ENCODE results near the gene IRF1.
A peak's percentile ranks its signal among the peaks of the same experiment; 100 is the strongest.

Gene IRF1

GRCh38 chr5:132500931-132501628, 10.5 kb upstream of the IRF1 start:
- DNase-seq: peak; percentile 56

GRCh38 chr5:132500244-132500930, 9.8 kb upstream of the IRF1 start:
- no peak for DNase-seq

GRCh38 chr5:132499440-132500243, 9.1 kb upstream of the IRF1 start:
- no peak for DNase-seq

GRCh38 chr5:132498686-132499271, 8.2 kb upstream of the IRF1 start:
- DNase-seq: no peak

GRCh38 chr5:132498152-132498551, 7.6 kb upstream of the IRF1 start:
- DNase-seq: no peak

GRCh38 chr5:132497488-132497997, 7.0 kb upstream of the IRF1 start:
- no peak for DNase-seq

GRCh38 chr5:132496631-132497487, 6.3 kb upstream of the IRF1 start:
- DNase-seq: peak; percentile 79

GRCh38 chr5:132496191-132496630, 5.6 kb upstream of the IRF1 start:
- DNase-seq: no peak

GRCh38 chr5:132495667-132496190, 5.2 kb upstream of the IRF1 start:
- DNase-seq: peak; percentile 87

GRCh38 chr5:132493821-132494220, 3.2 kb upstream of the IRF1 start:
- DNase-seq: no peak

GRCh38 chr5:132493241-132493640, 2.7 kb upstream of the IRF1 start:
- no peak for DNase-seq

GRCh38 chr5:132492386-132493125, 2.0 kb upstream of the IRF1 start:
- no peak for DNase-seq

GRCh38 chr5:132491368-132492364, 1.1 kb upstream of the IRF1 start:
- DNase-seq: no peak

GRCh38 chr5:132489871-132490483, 596 bp downstream of the IRF1 start:
- DNase-seq: peak; percentile 67

- DNase-seq: no peak
Measured at GRCh38 chr5:132489051-132489770, 1.4 kb downstream of the IRF1 start.

GRCh38 chr5:132488590-132488989, 2.0 kb downstream of the IRF1 start:
- no peak for DNase-seq

- DNase-seq: no peak
Measured at GRCh38 chr5:132487841-132488555, 2.6 kb downstream of the IRF1 start.

- no peak for DNase-seq
Measured at GRCh38 chr5:132487095-132487428, 3.5 kb downstream of the IRF1 start.

Data from right kidney (tissue), 1 donor.